GM10248 (cell line): Measurements from ENCODE around the gene TMPRSS2.

ENCODE experiments used
- CTCF ChIA-PET: fragments of 300-600 bp; sonication (Branson Sonifier 250); formaldehyde crosslinking; extraction: SDS; loops from one replicate; lab custom pipeline; 2021; ENCODE audit warnings: antibody characterized with exemption; lab: Yijun Ruan, JAX
- POLR2A ChIA-PET: fragments of 350-650 bp; sonication (Branson Sonifier 250); formaldehyde crosslinking; extraction: SDS; loops from one replicate; lab custom pipeline; 2020; ENCODE audit warnings: antibody characterized with exemption; lab: Yijun Ruan, JAX
- DNase-seq: peaks from one replicate; pipeline ENCODE4 v3.0.0; 2012; ENCODE audit errors: extremely low spot score
- CTCF ChIP-seq: IDR thresholded peaks from 2 replicates; pipeline ENCODE4 v1.5.1; 2012; ENCODE audit warnings: mild to moderate bottlenecking, low read depth; ENCODE audit errors: extremely low read depth, missing control alignments, control extremely low read depth

TMPRSS2 gene

GRCh38 chr21:41433566-41433965 lies 74.4 kb downstream of the TMPRSS2 start:
- ChIA-PET POLR2A (no interaction called here), CTCF (no interaction called here)
- no peak for TF ChIP-seq CTCF
- no peak for DNase-seq

- ChIA-PET CTCF (interaction anchor here (1.2 kb wide), 1 partner anchor 14 kb away, joined by 3 read pairs; no protein-coding TSS in a partner anchor), POLR2A (no interaction called here)
- no peak for TF ChIP-seq CTCF
- no peak for DNase-seq
Measured at GRCh38 chr21:41432562-41433460, 75.1 kb downstream of the TMPRSS2 start.

GRCh38 chr21:41431788-41432548 lies 76.0 kb downstream of the TMPRSS2 start:
- peak; percentile 72 for DNase-seq
- CTCF ChIA-PET: interaction anchor here (1.2 to 1.9 kb wide), 2 partner anchors 14 to 149 kb away, joined by 3 to 5 read pairs; no protein-coding TSS in a partner anchor
- POLR2A ChIA-PET: no interaction called here
- TF ChIP-seq CTCF: no peak

GRCh38 chr21:41429925-41430491 lies 78.0 kb downstream of the TMPRSS2 start:
- no peak for TF ChIP-seq CTCF
- CTCF ChIA-PET: no interaction called here
- POLR2A ChIA-PET: no interaction called here
- no peak for DNase-seq

- TF ChIP-seq CTCF: no peak
- POLR2A ChIA-PET: interaction anchor here (0.7 kb wide), 1 partner anchor 10 kb away, joined by 3 read pairs; no protein-coding TSS in a partner anchor
- CTCF ChIA-PET: no interaction called here
Measured at GRCh38 chr21:41429305-41429704, 78.7 kb downstream of the TMPRSS2 start.

GRCh38 chr21:41428847-41429246 lies 79.1 kb downstream of the TMPRSS2 start:
- CTCF ChIA-PET: no interaction called here
- TF ChIP-seq CTCF: no peak
- POLR2A ChIA-PET: interaction anchor here (0.7 kb wide), 1 partner anchor 11 kb away, joined by 3 read pairs; no protein-coding TSS in a partner anchor
- no peak for DNase-seq

More at GRCh38 chr21:41429305-41429704, 78.7 kb downstream of the TMPRSS2 start:
- no peak for DNase-seq
